ENCODE data around the gene RRAS.

GRCh38 chr19:49597703-49597974 is 42.3 kb downstream of the RRAS start:
- TF ChIP-seq CTCF (IDR thresholded peaks at IDR 0.05) = no peak
- TF ChIP-seq POLR2A (IDR thresholded peaks at IDR 0.05) = no peak
